GM21717 (cell line): Measurements from ENCODE around the gene SH3YL1.

Source experiments
- ATAC-seq: cut with Tn5 transposase; IDR thresholded peaks from one replicate; pipeline ENCODE4 v1.9.1; 2021; ENCODE audit warnings: mild to moderate bottlenecking, moderate library complexity; ENCODE audit not compliant: unreplicated experiment

Gene SH3YL1

DNA sequence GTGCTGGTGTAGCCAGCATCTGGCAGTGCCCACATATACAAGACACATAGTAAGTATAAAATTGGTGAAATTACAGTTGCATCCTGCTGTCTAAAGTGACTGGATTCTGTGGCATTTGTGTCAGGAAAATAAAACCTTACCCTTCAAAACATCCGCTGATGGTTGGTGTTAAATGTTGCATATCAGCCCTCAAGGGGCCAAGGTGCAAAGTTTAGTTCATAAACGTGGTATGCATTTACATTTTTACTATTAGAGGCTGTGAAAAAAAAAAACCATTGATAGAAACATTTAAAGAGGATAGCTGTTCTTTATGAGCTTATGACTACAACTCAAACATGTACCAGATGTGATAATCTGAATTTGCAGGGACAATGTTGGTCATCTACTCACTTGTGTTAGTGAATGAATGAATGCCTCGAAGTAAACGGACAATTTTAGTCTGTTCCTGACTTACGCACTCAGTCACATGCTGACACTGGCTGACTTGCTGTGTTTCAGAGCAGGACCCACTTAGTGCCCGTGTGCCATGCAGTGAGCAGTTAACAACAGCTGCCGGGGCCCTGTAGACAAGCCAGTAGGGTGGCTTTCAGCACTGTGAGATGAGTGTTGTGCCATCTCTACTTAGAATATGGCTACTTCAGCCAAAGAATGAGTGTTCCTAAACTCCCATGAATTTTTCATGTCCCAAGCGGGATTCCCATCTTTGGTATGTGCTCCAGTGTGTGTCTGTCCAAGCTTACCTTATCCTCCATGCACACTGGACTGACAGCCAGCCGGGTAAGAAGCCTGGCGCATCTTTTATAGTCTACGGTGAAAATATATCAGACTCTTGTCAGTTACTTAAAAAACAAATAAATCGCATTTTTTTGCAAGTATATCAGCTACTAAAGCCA, 18.8 kb upstream of the SH3YL1 start:
- no peak for ATAC-seq

DNA sequence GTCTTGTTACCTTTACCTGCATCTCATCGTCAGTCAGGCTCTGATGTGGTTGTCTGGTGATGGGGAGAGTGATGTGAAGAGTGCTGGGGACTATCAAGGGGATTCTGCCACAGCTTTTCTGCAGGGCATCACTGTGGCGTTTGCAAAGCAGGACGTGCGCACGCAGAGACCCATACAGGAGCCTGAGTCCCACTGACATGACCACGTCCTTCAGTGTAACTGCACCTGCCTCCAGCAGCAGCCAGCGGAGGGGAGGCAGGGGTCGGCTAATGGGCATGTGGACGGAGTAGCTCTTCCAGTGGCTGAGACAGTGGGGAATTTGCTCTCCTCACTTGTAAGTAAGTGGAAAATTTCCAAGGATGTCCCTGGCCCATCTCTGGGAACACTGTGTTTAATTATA, 17.5 kb upstream of the SH3YL1 start:
- ATAC-seq = no peak

DNA sequence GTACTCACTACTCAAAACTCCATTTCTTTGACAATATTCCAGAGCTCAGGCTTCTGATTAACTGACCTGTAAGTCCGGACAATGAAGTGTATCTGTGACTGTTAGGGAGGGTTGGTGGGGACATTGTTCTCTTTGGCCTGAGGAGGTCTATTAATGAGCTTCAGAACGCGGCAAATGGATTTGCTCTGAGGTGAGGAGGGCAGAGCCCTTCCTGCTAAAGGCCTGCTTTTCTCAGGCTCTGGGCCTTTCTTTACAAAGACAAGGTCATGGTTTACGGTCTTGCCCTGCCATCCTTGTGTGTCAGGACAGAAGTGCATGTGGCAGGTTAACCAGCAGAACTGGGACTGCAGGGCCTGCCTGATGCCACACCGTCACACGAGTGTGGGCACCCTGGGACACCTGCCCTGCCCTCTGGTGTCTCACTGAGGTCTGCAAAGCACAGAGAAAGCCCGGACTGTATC, 16.8 kb upstream of the SH3YL1 start:
- ATAC-seq = no peak

DNA sequence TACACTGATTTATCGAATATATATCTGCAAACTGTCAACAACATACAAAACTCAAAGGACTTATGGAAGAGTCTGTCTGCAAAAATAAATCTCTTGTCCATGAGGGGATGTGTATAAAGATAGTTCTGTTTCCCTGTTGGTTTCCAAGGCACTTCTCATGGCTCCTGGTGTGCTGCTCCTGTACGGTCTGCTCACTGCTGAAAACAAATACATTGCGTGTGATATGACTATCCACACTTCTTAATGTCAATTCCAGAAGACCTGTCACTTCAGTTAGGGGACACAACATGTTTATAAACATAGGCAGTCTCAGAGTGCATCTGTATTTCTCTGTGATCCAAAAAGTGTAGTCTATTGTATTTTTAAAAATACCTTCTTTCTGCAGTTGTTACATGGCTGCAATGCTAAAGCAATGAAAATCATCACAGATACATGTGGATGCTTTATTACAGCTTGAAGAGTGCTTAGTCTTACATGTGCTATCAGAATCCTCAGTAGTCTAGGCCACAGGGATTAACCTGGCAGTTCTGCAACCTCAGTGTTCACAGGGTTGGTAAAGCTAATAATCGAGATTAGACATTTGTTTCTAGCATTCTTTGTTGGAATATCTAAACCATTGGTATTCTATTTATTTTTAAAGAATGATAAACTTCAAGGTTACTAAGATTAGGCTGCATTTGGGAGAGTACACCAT, 16.3 kb upstream of the SH3YL1 start:
- no peak for ATAC-seq

DNA sequence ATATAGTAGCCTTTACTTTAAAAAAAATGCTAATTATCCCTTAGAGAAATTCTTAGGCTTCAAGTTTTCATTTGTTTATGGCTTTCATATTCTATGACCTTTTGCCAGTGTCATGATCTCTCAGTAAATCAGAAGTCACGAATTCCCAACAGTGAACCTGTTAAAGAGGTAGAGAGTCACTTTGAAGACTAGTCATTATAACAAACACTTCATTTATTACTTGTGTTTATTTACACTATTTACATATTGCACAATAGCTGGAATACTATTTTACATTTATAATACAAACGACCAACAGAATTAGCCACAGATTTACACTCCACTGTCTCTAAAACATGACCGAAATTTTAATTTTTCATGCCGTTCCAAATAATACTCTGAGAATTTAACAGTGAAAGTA, 15.5 kb upstream of the SH3YL1 start:
- ATAC-seq = no peak

DNA sequence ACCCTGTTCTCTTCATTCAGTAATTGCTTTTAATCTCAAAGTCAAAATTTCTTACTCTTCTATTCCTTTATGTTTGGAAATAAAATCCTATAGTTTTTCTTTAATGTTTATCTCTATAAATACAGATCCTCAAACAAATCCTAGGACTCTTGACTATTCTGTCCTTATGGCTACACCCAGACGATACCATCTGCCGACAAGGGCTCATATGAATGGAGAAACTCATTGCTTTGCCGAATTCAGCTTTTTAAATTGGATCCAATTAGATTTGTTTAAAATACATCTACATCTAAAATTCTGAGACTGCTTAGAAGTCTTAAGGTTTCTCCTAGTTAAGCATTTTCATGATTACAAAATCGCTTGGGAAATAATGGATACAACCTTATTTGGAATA, 15.1 kb upstream of the SH3YL1 start:
- no peak for ATAC-seq

DNA sequence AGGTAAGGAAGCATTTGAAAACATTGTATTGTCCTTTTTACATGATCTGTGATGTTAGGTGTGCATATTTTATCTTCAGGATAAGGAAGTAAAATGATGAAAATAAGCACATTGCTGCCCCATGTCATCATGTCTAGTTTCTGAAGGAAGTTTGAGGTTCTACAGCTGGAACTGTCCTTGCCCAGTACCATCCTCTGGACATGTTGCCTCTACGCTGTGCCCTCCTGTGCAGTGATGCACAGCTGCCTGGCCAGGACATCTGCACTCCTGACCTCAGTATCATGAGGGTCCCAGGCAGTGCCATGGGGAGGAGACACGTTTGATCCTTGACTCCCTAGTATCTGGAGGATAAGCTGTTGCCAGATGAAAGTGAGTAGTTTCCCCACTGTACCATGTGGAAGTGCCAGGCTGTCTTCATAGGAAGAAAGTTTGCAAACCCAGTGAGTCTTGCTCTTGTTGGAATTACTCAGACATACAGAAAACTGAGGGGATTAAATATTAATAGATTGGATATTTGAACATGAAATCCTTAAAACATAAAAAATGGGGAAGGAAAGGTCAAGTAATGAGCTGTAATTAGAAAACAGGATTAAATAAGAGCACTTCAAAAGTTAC, 14.6 kb upstream of the SH3YL1 start:
- ATAC-seq = no peak

DNA sequence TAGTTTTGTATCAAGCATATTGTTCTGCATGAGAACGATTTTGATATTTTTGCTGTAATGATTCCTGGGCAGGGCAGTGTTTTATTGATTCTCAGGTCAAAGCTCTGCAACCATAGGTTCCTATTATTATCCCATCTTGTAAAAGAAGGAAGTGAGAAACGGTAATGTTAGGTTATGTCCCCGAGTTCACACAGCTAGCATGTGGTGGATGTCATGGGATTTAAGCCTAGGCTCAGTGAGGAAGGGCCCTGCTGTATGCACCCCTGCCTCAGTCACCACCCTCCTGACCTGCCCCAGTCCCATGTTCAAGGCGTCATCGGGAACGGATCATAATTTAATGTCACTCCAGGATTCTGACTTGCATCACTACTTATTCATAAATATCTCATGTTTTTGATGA, 11.6 kb upstream of the SH3YL1 start:
- peak; percentile 98 for ATAC-seq

DNA sequence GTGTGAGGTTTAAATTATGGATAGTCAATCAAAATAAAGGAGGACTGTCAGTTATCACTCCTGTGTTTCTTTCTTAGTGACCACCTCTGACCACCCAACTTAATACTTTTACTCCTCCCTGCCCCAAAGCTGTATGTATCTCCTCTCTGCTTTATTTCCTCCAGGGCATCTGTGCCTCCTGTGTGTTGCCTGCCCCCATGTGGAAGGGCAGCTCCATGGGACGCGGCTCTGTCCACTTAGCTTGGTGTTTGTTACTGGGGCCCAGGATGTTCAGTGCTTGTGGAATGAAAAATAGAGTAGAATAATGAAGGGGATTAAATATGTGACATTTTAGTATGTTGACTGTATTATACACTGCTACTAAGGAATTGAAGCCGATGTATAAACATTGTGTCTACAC, 10.7 kb upstream of the SH3YL1 start:
- no peak for ATAC-seq

DNA sequence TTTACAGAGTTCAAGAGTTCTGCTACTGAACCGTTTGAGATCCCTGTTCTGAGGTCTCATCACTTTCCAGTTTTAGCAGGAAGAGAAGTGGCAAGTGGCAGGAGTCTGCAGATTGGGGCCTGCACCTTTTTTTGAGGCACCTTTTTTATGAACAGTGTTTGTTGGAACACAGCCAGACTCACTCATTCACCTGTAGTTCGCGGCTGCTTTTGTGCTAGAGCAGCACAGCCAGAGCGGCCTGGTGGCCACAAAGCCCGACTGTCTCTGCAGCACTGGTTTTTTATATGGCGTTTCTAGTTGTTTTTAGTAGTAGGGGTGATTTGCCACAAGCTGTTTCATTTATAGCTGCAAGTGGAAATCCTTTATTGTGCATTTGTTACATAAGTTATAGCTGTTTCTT, 9.5 kb upstream of the SH3YL1 start:
- ATAC-seq = no peak

DNA sequence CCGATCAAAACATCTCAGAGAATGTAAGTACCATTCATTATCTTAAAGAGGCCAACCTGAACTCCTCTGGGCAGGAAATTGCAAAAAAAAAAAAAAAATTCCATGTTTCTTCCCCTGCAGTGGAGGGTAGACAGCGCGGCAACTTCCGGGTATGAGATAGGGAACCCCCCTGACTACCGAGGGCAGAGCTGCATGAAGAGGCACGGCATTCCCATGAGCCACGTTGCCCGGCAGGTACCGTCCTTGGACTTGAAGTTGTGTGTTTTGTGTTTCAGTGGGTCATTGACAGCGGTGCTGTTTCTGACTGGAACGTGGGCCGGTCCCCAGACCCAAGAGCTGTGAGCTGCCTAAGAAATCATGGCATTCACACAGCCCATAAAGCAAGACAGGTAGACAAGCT, 8.1 kb upstream of the SH3YL1 start:
- ATAC-seq = no peak

DNA sequence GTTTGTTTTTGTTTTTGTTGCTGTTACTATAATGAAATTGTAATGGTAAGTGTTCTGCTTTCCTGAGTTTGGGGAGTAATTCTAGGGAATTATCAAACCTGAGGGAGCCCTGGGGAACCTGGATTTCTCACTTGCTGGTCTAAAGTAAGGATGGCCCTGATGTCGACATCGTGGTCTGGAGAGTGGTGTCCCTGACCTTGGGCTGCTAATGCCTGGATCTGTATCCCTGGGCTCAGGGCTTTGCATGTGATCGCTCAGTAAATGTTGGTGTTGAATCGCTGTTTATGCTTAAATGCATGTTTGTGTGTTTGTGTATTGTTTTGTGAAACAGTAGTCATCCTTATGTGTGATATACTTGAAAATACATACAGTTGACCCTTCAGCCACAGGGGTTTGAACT, 7.0 kb upstream of the SH3YL1 start:
- no peak for ATAC-seq

DNA sequence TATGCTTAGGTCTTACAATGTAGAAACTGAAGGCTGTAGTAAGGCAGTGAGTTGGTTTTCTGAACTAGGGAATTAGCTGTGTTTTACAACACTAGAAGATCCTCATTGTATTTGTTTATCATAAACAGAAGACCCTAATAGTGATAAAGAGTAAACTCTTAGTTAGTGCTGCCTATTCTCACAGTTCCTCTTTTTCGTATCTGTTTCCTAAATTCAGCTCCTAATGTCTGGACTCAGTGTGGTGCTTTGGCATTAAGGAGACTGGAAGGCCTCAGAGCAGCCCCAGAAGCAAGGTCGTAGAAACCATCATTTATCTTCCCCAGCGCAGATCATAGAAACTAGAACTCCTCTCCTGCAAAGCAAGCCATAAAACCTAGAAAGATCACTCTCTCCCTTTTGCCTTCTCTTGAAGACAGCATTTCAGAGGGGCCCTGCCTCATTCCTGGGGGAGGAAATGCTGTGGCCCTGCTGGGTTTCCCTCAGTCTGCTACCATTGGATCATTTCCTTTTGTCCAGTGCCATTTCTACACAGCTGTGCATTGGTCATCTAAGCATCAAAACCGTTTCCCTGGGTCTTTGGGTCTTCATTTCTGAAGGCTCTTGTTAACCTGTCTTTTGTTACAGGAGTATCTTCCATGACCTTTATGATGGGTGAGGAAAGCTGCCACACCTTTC, 5.7 kb upstream of the SH3YL1 start:
- no peak for ATAC-seq

DNA sequence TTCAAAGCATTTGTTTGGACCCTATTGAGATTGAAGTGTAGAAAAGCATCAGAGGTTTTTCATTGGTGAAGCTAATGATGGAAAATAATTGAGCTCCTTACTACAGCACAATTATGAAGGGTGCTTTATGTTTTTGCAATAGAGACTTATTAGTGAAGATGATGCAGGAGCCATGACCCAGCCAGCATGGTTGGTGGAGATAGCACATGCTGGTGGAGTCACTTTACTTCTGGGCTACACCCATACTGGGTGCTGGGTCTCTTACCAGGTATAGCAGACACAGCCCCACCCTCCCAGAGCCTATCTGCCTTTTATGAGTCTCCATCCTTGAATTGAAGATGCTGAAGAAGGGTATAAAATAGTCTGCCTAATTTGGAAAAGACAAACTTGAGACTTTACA, 4.5 kb upstream of the SH3YL1 start:
- no peak for ATAC-seq

DNA sequence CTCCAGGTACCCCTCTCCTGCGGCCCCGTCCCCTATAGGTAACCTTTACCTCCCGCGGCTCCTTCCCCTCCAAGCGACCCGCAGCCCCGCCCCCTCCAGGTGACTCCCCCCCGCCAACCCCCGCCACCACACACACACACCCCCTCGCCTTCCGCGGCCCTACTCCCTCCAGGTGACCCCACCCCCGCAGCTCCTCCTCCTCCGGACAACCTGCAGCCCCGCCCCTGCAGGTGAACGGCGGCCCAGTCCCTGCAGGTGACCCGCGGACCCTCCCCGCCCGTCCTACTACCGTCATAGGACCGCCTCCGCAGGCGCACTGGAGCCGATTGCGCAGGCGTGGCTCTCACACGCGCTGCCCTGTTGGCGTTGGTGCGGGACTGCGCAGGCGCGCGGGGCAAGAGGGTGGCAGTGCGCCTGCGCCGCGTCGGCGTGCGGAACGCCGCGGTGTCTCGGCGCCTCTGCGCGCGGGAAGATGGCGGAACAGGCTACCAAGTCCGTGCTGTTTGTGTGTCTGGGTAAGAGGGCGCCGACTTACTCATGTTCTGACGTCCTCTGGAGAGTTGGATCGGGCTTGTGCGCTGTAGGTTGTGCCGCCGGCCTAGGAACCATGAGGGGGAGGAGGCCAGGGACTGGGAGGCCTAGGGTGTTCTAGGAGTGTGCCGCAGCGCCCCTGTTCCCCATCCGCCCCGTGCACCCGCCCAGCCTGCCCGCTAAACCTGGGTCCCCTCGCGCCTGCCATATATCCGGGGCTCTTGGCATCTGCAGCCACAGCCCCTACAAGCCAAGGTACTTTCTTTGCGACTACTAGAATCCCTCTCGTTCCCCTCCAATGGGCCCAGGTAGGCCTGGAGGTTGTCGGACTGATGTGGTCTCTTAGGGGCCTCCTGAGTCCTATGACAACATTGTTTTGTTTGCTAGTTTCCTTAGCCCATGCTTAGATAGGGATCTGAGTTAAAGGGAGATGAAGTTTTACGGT, 949 bp upstream of the SH3YL1 start, which contains the start of gene ACP1:
Gene ACP1 (plus strand): TSS at position 455 of the 976 bp plus-strand sequence. CDS start 18 bp downstream, at position 473.
- ATAC-seq = peak; percentile 87

DNA sequence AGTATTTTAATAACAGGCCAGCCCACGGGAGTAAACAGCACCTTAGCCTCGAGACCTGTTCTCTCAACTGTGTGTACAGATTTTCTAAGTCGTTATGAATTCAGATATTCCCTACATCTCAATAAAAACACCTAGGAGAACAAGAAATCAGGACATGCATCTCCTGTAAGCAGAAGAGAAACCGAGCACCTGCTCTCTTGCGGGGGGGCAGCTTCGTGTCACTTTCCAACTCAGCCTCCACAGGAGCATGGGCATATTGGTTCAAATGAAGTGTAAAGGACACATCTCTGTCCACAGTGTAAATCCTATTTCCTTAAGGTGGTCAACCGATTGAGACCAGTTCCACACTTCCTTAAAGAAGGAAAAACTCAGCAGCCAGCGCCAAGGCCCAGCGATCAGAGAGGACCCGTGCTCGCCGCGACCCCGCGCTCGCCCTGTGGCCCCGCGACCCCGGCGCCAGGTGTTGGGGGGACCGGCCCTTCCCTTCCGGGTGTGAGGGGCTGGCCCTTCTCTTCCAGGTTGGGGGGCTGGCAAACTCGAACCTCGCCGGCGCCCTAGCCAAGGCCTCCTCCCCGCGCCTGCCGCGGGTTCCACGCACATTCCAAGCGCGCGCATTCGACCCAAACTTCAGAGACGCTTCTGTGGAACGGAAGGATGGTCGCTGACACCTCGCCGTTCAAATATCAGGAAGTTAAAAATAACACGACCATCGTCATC, 652 bp downstream of the SH3YL1 start:
- ATAC-seq = no peak

DNA sequence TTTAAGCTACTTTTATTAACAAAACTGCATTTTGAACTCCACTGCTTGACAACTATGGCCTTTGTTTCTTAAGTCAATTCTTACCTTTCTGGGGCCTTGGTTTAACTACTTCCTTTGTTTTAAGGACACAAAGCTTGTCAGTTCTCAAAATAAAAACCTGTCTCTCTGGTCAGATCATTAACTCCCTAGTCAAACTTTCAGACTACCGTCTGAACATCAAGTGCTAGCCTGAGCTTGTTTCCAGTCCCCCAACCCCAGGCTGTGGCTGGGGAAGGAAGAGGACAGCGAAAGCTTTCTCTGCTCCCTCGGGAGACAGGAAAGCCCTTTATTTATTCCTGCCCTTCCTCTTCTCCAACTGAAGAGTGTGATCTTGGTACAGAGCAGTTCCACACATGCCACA, 1.7 kb downstream of the SH3YL1 start:
- no peak for ATAC-seq

DNA sequence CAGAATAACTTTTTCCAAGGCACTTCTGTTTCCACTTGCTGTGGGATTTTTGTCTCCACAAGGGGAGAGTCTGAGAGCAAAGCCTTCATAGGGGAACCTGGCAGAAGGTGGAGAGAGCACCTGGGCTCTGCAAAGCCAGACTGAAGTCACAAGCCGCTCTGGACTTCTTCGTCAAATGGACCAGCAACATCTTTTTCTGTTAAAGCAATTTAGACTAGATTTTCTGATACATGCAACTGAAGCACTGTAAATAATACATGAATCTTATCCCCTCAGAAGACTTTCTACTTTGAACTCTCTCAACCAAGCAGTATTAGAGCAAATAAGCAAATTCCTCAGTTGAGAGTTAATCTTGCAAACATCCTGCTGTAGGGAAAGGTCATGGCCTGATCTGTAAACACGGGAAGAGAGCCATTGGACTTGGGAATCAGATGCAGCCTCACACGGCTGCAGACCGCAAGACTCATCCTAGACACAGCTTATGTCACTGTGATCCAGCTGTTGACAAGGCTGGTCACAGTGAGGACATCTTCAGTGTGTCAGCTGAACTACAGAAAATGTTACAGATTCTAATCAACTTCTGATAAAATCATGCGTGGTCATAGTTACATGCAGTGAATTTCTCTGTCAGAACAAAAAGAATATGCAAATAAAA, 3.2 kb downstream of the SH3YL1 start:
- ATAC-seq = no peak

DNA sequence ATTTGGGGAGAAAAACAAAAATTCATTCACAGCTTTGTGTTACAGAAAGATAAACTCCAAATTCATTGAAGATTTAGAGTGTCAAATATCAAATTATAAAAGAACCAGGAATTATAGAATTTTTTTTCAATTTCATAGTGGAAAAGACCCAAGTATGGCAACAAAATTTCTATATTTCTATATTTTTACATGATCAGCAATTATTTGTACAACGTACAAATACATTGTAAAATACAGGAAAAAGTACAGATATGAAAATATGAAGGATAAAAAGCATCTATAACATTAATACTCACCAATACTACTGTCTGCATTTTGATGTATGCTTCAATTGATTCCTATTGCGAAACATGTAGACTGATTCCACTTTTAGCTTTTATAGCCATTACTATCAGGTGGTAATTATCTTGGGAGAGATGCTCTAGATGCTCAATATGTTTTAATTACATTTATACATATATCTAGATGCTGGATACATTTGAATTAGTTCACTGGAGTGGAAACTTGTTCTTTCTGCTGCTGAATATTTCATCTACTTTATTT, 4.0 kb downstream of the SH3YL1 start:
- no peak for ATAC-seq
